NCI-H2107 treated with DMSO at 0.1 percent for 48 hours (cell line): ENCODE data around the gene USP35.

Experiments used
- DNase-seq: peaks from one replicate; lab custom pipeline; 2025; ENCODE audit not compliant: unreplicated experiment; lab: John Stamatoyannopoulos, UW

Gene USP35

GRCh38 chr11:78261367-78261766, 72.6 kb downstream of the USP35 start:
- DNase-seq: peak; percentile 49

- DNase-seq: no peak
Measured at GRCh38 chr11:78261828-78262227, 73.1 kb downstream of the USP35 start.

- no peak for DNase-seq
Measured at GRCh38 chr11:78262238-78262637, 73.5 kb downstream of the USP35 start.

GRCh38 chr11:78262691-78263090, 74.0 kb downstream of the USP35 start:
- no peak for DNase-seq
